PC-9 (cell line): ENCODE data around the gene DYRK3. TPM values are rescaled to one million over a fixed set of nuclear protein-coding genes. Genes with fewer than 3 reads are reported as not detected.
A peak's percentile ranks its signal among the peaks of the same experiment; 100 is the strongest.

Experiments
- BruUV-seq: library from RNA; stranded (reverse); fragments of 400-500 nt; replicated peaks from 2 replicates; lab custom pipeline; 2021; lab: Mats Ljungman, UMichigan
- CTCF ChIA-PET: fragments of 300-600 bp; sonication (Branson Sonifier 250); formaldehyde crosslinking; loops from one replicate; lab custom pipeline; 2022; ENCODE audit warnings: antibody characterized with exemption; lab: Charles Lee
- POLR2A ChIA-PET: fragments of 300-600 bp; sonication (Branson Sonifier 250); formaldehyde crosslinking; loops from one replicate; lab custom pipeline; 2022; ENCODE audit warnings: antibody characterized with exemption; ENCODE audit not compliant: unreplicated experiment; lab: Charles Lee
- DNase-seq, 2 experiments: peaks; one replicate each; pipeline versions ENCODE4 v3.0.0 to v3.0.0-alpha.2; 2015 to 2022; ENCODE audit warnings: mixed read lengths in 1 of 2
- H2AFZ ChIP-seq: fragments of 200-600 bp; sonication (generic); 2 replicates; pipeline ENCODE4 v1.8.1; 2017; ENCODE audit warnings: antibody characterized with exemption
- H3F3A ChIP-seq: fragments of 200-600 bp; sonication (generic); 2 replicates; pipeline ENCODE4 v1.8.1; 2017; ENCODE audit warnings: antibody characterized with exemption, mild to moderate bottlenecking, low read depth; ENCODE audit not compliant: insufficient read depth
- H3K27ac ChIP-seq: fragments of 200-600 bp; sonication (generic); 2 replicates; pipeline ENCODE4 v1.6.1; 2016; ENCODE audit warnings: mixed run types
- H3K27me3 ChIP-seq: fragments of 200-600 bp; sonication (generic); 2 replicates; pipeline ENCODE4 v1.6.1; 2016; ENCODE audit warnings: low read depth, mixed run types; ENCODE audit not compliant: insufficient read depth
- H3K36me3 ChIP-seq: fragments of 200-600 bp; sonication (generic); 2 replicates; pipeline ENCODE4 v1.6.1; 2016; ENCODE audit warnings: low read depth, mixed run types
- H3K4me1 ChIP-seq: fragments of 200-600 bp; sonication (generic); replicated peaks from 2 replicates; pipeline ENCODE4 v1.6.1; 2016; ENCODE audit warnings: mixed run types; ENCODE audit not compliant: insufficient read depth
- H3K4me2 ChIP-seq: fragments of 200-600 bp; sonication (generic); 2 replicates; pipeline ENCODE4 v1.6.1; 2017; ENCODE audit warnings: mixed run types
- H3K4me3 ChIP-seq: fragments of 200-600 bp; sonication (generic); 2 replicates; pipeline ENCODE4 v1.6.1; 2016; ENCODE audit warnings: mixed run types
- H3K79me2 ChIP-seq: fragments of 200-600 bp; sonication (generic); 2 replicates; pipeline ENCODE4 v1.6.1; 2017; ENCODE audit warnings: low read depth, mixed run types
- H3K9me2 ChIP-seq: fragments of 200-600 bp; sonication (generic); 2 replicates; pipeline ENCODE4 v1.8.1; 2017; ENCODE audit warnings: mild to moderate bottlenecking; ENCODE audit not compliant: insufficient read depth
- H3K9me3 ChIP-seq: fragments of 200-600 bp; sonication (generic); 2 replicates; pipeline ENCODE4 v1.8.1; 2016; ENCODE audit warnings: low read depth; ENCODE audit not compliant: insufficient read depth
- H4K20me1 ChIP-seq: fragments of 200-600 bp; sonication (generic); 2 replicates; pipeline ENCODE4 v1.8.1; 2017; ENCODE audit not compliant: insufficient read depth
- CTCF ChIP-seq: fragments of 200-600 bp; sonication (generic); conservative IDR thresholded peaks from 2 replicates; pipeline ENCODE4 v1.6.1; 2017; ENCODE audit warnings: mixed run types, antibody characterized with exemption, mild to moderate bottlenecking, moderate library complexity
- EZH2 ChIP-seq: fragments of 200-600 bp; sonication (generic); IDR thresholded peaks from 2 replicates; pipeline ENCODE4 v1.8.0; 2017; ENCODE audit warnings: antibody characterized with exemption, low read depth
- intact Hi-C: fragments of 100-400 bp; cut with micrococcal nuclease; formaldehyde crosslinking; loops from one replicate; pipeline ENCODE4 v1.10.0; 2022; ENCODE audit not compliant: unreplicated experiment
- total RNA-seq: library from RNA; stranded (reverse); gene quantifications from 2 replicates; pipeline ENCODE4 v1.2.3, GENCODE V29; 2021

DYRK3 gene
- total RNA-seq, 1 experiment from 2014 or later = 3.3 TPM

GRCh38 chr1:206590025-206590758, 45.1 kb upstream of the DYRK3 start:
- 0 out of 2 replicates have a peak overlapping the region, but pooled peaks have one; percentile 10 for H3K27ac ChIP-seq
- no peaks in the 10 kb centered on the region for H3K9me2 ChIP-seq
- BruUV-seq = no TSS peak
- peaks cover 20% of the 10 kb centered on the region for H3F3A ChIP-seq
- 0 out of 2 replicates have a peak overlapping the region, but pooled peaks have one; percentile 3 for H3K4me2 ChIP-seq
- peak; percentile 44 to 78 for DNase-seq
- intact Hi-C loops = no loop called here
- H2AFZ ChIP-seq = no peak overlapping the region
- TF ChIP-seq CTCF (no peak), EZH2 (no peak)
- no peaks in the 10 kb centered on the region for H3K79me2 ChIP-seq
- H3K9me3 ChIP-seq = no peaks in the 10 kb centered on the region
- H3K27me3 ChIP-seq = no peaks in the 10 kb centered on the region
- peaks cover 35% of the 10 kb centered on the region for H3K4me1 ChIP-seq
- H3K4me3 ChIP-seq = no peak overlapping the region
- no peaks in the 10 kb centered on the region for H4K20me1 ChIP-seq
- H3K36me3 ChIP-seq = 0 out of 2 replicates have a peak, but pooled peaks cover 6% of the 10 kb centered on the region
- ChIA-PET CTCF (no interaction called here), POLR2A (no interaction called here)

- ChIA-PET POLR2A (interaction anchor here (0.7 kb wide), 1 partner anchor 920 kb away, joined by 7 read pairs; no protein-coding TSS in a partner anchor), CTCF (interaction anchor here (0.6 kb wide), 1 partner anchor 101 kb away, joined by 4 read pairs; no protein-coding TSS in a partner anchor)
- Histone ChIP-seq H3K36me3 (peaks cover 13% of the 10 kb centered on the region; the same call in 1 of the 2 replicates), H3F3A (peaks cover 19% of the 10 kb centered on the region), H3K4me3 (no peak overlapping the region), H3K4me1 (peaks cover 32% of the 10 kb centered on the region), H3K9me2 (no peaks in the 10 kb centered on the region), H3K27me3 (no peaks in the 10 kb centered on the region), H3K27ac (no peak overlapping the region), H3K4me2 (no peak overlapping the region), H3K9me3 (no peaks in the 10 kb centered on the region), H4K20me1 (no peaks in the 10 kb centered on the region), H2AFZ (no peak overlapping the region), H3K79me2 (no peaks in the 10 kb centered on the region)
- TF ChIP-seq CTCF (no peak), EZH2 (no peak)
- no TSS peak for BruUV-seq
- intact Hi-C loops = no loop called here
- no peak for DNase-seq
These were observed 44.1 kb upstream of the DYRK3 start for GRCh38 chr1:206591226-206591625.

- H3K36me3 ChIP-seq = peaks cover 15% of the 10 kb centered on the region
- H3K9me2 ChIP-seq = no peaks in the 10 kb centered on the region
- H3K79me2 ChIP-seq = no peaks in the 10 kb centered on the region
- peaks cover 27% of the 10 kb centered on the region for H3K4me1 ChIP-seq
- no peak for DNase-seq
- no peak overlapping the region for H3K27ac ChIP-seq
- H2AFZ ChIP-seq = no peak overlapping the region
- peaks cover 14% of the 10 kb centered on the region for H3F3A ChIP-seq
- H3K9me3 ChIP-seq = no peaks in the 10 kb centered on the region
- intact Hi-C loops = no loop called here
- TF ChIP-seq CTCF (no peak), EZH2 (no peak)
- H3K27me3 ChIP-seq = no peaks in the 10 kb centered on the region
- ChIA-PET CTCF (interaction anchor here (0.6 kb wide), 1 partner anchor 101 kb away, joined by 4 read pairs; no protein-coding TSS in a partner anchor), POLR2A (interaction anchor here (0.7 kb wide), 1 partner anchor 919 kb away, joined by 7 read pairs; no protein-coding TSS in a partner anchor)
- no TSS peak for BruUV-seq
- H3K4me2 ChIP-seq = no peak overlapping the region
- no peaks in the 10 kb centered on the region for H4K20me1 ChIP-seq
- H3K4me3 ChIP-seq = no peak overlapping the region
These were observed 43.6 kb upstream of the DYRK3 start for GRCh38 chr1:206591696-206592095.
